ENCODE measurements around the gene CMTR2.

Gene CMTR2

GRCh38 chr16:71282943-71283342, 6.3 kb downstream of the CMTR2 start:
- no peak for DNase-seq (ENCODE audit: extremely low read depth in 1 of 2, low read depth in 1 of 2)

GRCh38 chr16:71276589-71277334, 12.4 kb downstream of the CMTR2 start:
- DNase-seq (ENCODE audit: extremely low read depth in 1 of 2, low read depth in 1 of 2): no peak

GRCh38 chr16:71273384-71273783, 15.8 kb downstream of the CMTR2 start:
- no peak for DNase-seq (ENCODE audit: extremely low read depth in 1 of 2, low read depth in 1 of 2)

- DNase-seq (ENCODE audit: extremely low read depth in 1 of 2, low read depth in 1 of 2): no peak
These were observed 24.9 kb downstream of the CMTR2 start for GRCh38 chr16:71264299-71264698.

- no peak for DNase-seq (ENCODE audit: extremely low read depth in 1 of 2, low read depth in 1 of 2)
These were observed 25.6 kb downstream of the CMTR2 start for GRCh38 chr16:71263582-71263981.

- DNase-seq (ENCODE audit: extremely low read depth in 1 of 2, low read depth in 1 of 2): no peak
These were observed 26.8 kb downstream of the CMTR2 start for GRCh38 chr16:71262391-71262790.

- DNase-seq (ENCODE audit: extremely low read depth in 1 of 2, low read depth in 1 of 2): no peak
These were observed 28.2 kb downstream of the CMTR2 start for GRCh38 chr16:71260995-71261394.

- DNase-seq (ENCODE audit: extremely low read depth in 1 of 2, low read depth in 1 of 2): no peak
These were observed 30.1 kb downstream of the CMTR2 start for GRCh38 chr16:71259086-71259485.

- DNase-seq (ENCODE audit: extremely low read depth in 1 of 2, low read depth in 1 of 2): no peak
These were observed 30.8 kb downstream of the CMTR2 start for GRCh38 chr16:71258372-71258771.

- DNase-seq (ENCODE audit: extremely low read depth in 1 of 2, low read depth in 1 of 2): no peak
These were observed 31.4 kb downstream of the CMTR2 start for GRCh38 chr16:71257768-71258167.

GRCh38 chr16:71255721-71256120, 33.5 kb downstream of the CMTR2 start:
- DNase-seq (ENCODE audit: extremely low read depth in 1 of 2, low read depth in 1 of 2): no peak

GRCh38 chr16:71254832-71255525, 34.2 kb downstream of the CMTR2 start:
- no peak for DNase-seq (ENCODE audit: extremely low read depth in 1 of 2, low read depth in 1 of 2)

- DNase-seq (ENCODE audit: extremely low read depth in 1 of 2, low read depth in 1 of 2): no peak
These were observed 38.6 kb downstream of the CMTR2 start for GRCh38 chr16:71250461-71251235.

GRCh38 chr16:71249399-71249798, 39.8 kb downstream of the CMTR2 start:
- no peak for DNase-seq (ENCODE audit: extremely low read depth in 1 of 2, low read depth in 1 of 2)

GRCh38 chr16:71247478-71247877, 41.7 kb downstream of the CMTR2 start:
- DNase-seq (ENCODE audit: extremely low read depth in 1 of 2, low read depth in 1 of 2): no peak

GRCh38 chr16:71246309-71246708, 42.9 kb downstream of the CMTR2 start:
- no peak for DNase-seq (ENCODE audit: extremely low read depth in 1 of 2, low read depth in 1 of 2)

- DNase-seq (ENCODE audit: extremely low read depth in 1 of 2, low read depth in 1 of 2): no peak
These were observed 44.7 kb downstream of the CMTR2 start for GRCh38 chr16:71244521-71244920.

- no peak for DNase-seq (ENCODE audit: extremely low read depth in 1 of 2, low read depth in 1 of 2)
These were observed 46.6 kb downstream of the CMTR2 start for GRCh38 chr16:71242601-71243000.

GRCh38 chr16:71242036-71242435, 47.2 kb downstream of the CMTR2 start:
- no peak for DNase-seq (ENCODE audit: extremely low read depth in 1 of 2, low read depth in 1 of 2)

All from activated CD8-positive, alpha-beta memory T cell treated with anti-CD3 and anti-CD28 coated beads for 1 hour (primary cell).